Common myeloid progenitor, CD34-positive (primary cell): ENCODE measurements around the gene XYLT1.

Experiments
- CTCF ChIA-PET: fragments of 350-600 bp; sonication (Branson Sonifier 250); formaldehyde crosslinking; loops from one replicate; lab custom pipeline; 2021; ENCODE audit warnings: antibody characterized with exemption; lab: Charles Lee
- POLR2A ChIA-PET: fragments of 350-600 bp; sonication (Branson Sonifier 250); formaldehyde crosslinking; loops from one replicate; lab custom pipeline; 2021; ENCODE audit warnings: antibody characterized with exemption; lab: Charles Lee
- DNase-seq, 3 donors: peaks; one replicate each; pipeline versions ENCODE4 v3.0.0 to v3.0.0-alpha.2; 2013
- H3K27ac ChIP-seq, 2 experiments: 1 replicate in 1 of 2; 2 replicates in 1 of 2; pipeline ENCODE4 v1.7.0; 2013; ENCODE audit warnings: inconsistent platforms in 2 of 2, low read length in 2 of 2, mild to moderate bottlenecking in 2 of 2, low read depth in 1 of 2, moderate library complexity in 1 of 2; ENCODE audit not compliant: severe bottlenecking in 2 of 2, insufficient read depth in 1 of 2, poor library complexity in 1 of 2
- H3K27me3 ChIP-seq, 5 experiments: replicated peaks in 2 of 5; 1 replicate in 3 of 5; 2 replicates in 2 of 5; pipeline versions ENCODE4 v1.6.1 to v1.7.0; 2013; ENCODE audit warnings: low read length in 4 of 5, mild to moderate bottlenecking in 2 of 5, moderate library complexity in 2 of 5, inconsistent platforms in 1 of 5; ENCODE audit not compliant: insufficient read depth in 5 of 5, control insufficient read depth in 4 of 5
- H3K36me3 ChIP-seq, 4 experiments: 1 replicate in 2 of 4; 2 replicates in 2 of 4; pipeline versions ENCODE4 v1.6.1 to v1.7.0; 2013; ENCODE audit warnings: low read length in 3 of 4, control low read depth in 1 of 4, mild to moderate bottlenecking in 1 of 4; ENCODE audit not compliant: control insufficient read depth in 4 of 4, insufficient read depth in 4 of 4
- H3K4me1 ChIP-seq, 4 experiments: 1 replicate in 3 of 4; 2 replicates in 1 of 4; pipeline versions ENCODE4 v1.6.1 to v1.7.1; 2013; ENCODE audit warnings: low read length in 3 of 4, mild to moderate bottlenecking in 3 of 4, control low read depth in 1 of 4, inconsistent platforms in 1 of 4, moderate library complexity in 1 of 4; ENCODE audit not compliant: control insufficient read depth in 4 of 4, insufficient read depth in 4 of 4; ENCODE audit errors: control extremely low read depth in 1 of 4
- H3K4me3 ChIP-seq, 7 experiments: 1 replicate in 4 of 7; 2 replicates in 3 of 7; pipeline versions ENCODE4 v1.5.1 to v1.7.0; 2013; ENCODE audit warnings: mild to moderate bottlenecking in 7 of 7, low read length in 6 of 7, moderate library complexity in 6 of 7, inconsistent platforms in 2 of 7, low read depth in 2 of 7, control low read depth in 1 of 7; ENCODE audit not compliant: insufficient read depth in 4 of 7, control insufficient read depth in 1 of 7; ENCODE audit errors: extremely low read depth in 1 of 7
- H3K9me3 ChIP-seq, 5 experiments: 1 replicate in 4 of 5; 2 replicates in 1 of 5; pipeline versions ENCODE4 v1.6.1 to v1.7.1; 2013; ENCODE audit warnings: low read length in 4 of 5, mild to moderate bottlenecking in 2 of 5, inconsistent platforms in 1 of 5, low read depth in 1 of 5, moderate library complexity in 1 of 5; ENCODE audit not compliant: control insufficient read depth in 4 of 5, insufficient read depth in 2 of 5; ENCODE audit errors: control extremely low read depth in 1 of 5
- WGBS: methylation state at CpG from one replicate; pipeline ENCODE4 v1.1.5; 2013; ENCODE audit not compliant: insufficient coverage; 5-methylcytosine and 5-hydroxymethylcytosine counted together

Gene XYLT1

GRCh38 chr16:17503331-17503730, 32.6 kb upstream of the XYLT1 start:
- no peaks in the 10 kb centered on the region for H3K36me3 ChIP-seq
- 100% methylated on average over 5 of the region's 5 CpGs for WGBS
- peaks cover 0 to 3% (median 0%) of the 10 kb centered on the region in 5 experiments for H3K9me3 ChIP-seq
- no peak for DNase-seq
- H3K4me1 ChIP-seq, result no peaks in the 10 kb centered on the region
- POLR2A ChIA-PET, result no interaction called here
- no peak overlapping the region for H3K4me3 ChIP-seq
- no peak overlapping the region for H3K27ac ChIP-seq
- CTCF ChIA-PET, result no interaction called here
- H3K27me3 ChIP-seq, result peaks cover 0 to 9% (median 0%) of the 10 kb centered on the region in 5 experiments

- 100% methylated on average over 6 of the region's 9 CpGs for WGBS
- Histone ChIP-seq H3K9me3 (no peaks in the 10 kb centered on the region), H3K36me3 (no peaks in the 10 kb centered on the region), H3K27me3 (peaks cover 0 to 9% (median 0%) of the 10 kb centered on the region in 5 experiments), H3K27ac (no peak overlapping the region), H3K4me3 (no peak overlapping the region), H3K4me1 (no peaks in the 10 kb centered on the region)
- CTCF ChIA-PET, result no interaction called here
- POLR2A ChIA-PET, result no interaction called here
- DNase-seq, result no peak
Measured at GRCh38 chr16:17501321-17501720, 30.6 kb upstream of the XYLT1 start.

DNA sequence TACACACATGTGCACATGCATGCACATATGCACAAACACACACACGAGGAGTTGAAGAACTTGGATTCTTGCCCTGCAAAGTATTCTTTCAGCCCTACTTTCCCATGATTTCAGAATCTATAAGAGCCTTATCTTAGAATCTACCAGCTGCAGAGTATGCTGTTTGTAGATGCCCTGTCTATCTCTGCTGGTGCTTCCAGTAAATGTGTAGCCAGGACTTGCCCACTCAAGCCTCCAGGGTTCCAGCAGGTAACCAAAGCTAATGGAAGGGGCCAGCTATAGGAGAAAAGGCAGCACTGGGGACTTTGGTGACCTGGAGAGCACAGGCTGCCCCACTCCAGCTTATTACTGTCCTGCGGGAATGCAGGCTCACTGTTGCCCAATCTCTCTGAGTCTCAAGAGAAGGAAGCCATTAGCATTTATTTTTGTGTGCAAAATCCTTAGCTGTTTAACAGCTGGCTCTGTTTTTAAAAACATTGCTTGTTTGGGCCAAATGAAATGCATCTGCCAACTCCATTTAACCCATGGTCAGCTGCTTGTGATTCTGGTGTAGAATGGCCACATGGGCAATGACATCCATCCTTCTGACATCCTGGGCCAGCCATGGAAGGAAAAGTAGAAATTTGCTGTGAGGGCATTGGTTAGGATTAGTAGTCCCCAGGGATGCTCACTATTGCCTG, 28.6 kb upstream of the XYLT1 start:
- ChIA-PET POLR2A (no interaction called here), CTCF (no interaction called here)
- H3K4me3 ChIP-seq, result no peak overlapping the region

GRCh38 chr16:17497648-17498047, 26.9 kb upstream of the XYLT1 start:
- Histone ChIP-seq H3K36me3 (no peaks in the 10 kb centered on the region), H3K4me1 (no peaks in the 10 kb centered on the region), H3K27me3 (peaks cover 0 to 9% (median 0%) of the 10 kb centered on the region in 5 experiments), H3K9me3 (no peaks in the 10 kb centered on the region), H3K27ac (no peak overlapping the region), H3K4me3 (no peak overlapping the region)
- ChIA-PET CTCF (interaction anchor here (0.6 to 0.7 kb wide), 2 partner anchors 30 to 34 kb away, joined by 3 read pairs; no protein-coding TSS in a partner anchor), POLR2A (no interaction called here)
- no peak for DNase-seq
- WGBS, result 100% methylated on average over 1 of the region's 3 CpGs

More for the DNA sequence above, 28.6 kb upstream of the XYLT1 start:
- H3K36me3 ChIP-seq, result no peaks in the 10 kb centered on the region
- peaks cover 0 to 9% (median 0%) of the 10 kb centered on the region in 5 experiments for H3K27me3 ChIP-seq
- no peak overlapping the region for H3K27ac ChIP-seq
- no peaks in the 10 kb centered on the region for H3K9me3 ChIP-seq
- 92% methylated on average over 2 of the region's 2 CpGs for WGBS
- no peak for DNase-seq
- H3K4me1 ChIP-seq, result no peaks in the 10 kb centered on the region

GRCh38 chr16:17496891-17497290, 26.1 kb upstream of the XYLT1 start:
- Histone ChIP-seq H3K4me1 (no peaks in the 10 kb centered on the region), H3K27me3 (peaks cover 0 to 9% (median 0%) of the 10 kb centered on the region in 5 experiments), H3K27ac (no peak overlapping the region), H3K4me3 (no peak overlapping the region), H3K36me3 (no peaks in the 10 kb centered on the region), H3K9me3 (peaks cover 0 to 2% (median 0%) of the 10 kb centered on the region in 5 experiments)
- POLR2A ChIA-PET, result no interaction called here
- DNase-seq, result no peak
- CTCF ChIA-PET, result no interaction called here

GRCh38 chr16:17493012-17493411, 22.3 kb upstream of the XYLT1 start:
- ChIA-PET CTCF (no interaction called here), POLR2A (no interaction called here)
- Histone ChIP-seq H3K27ac (no peak overlapping the region), H3K4me3 (no peak overlapping the region), H3K27me3 (peaks cover 0 to 4% (median 0%) of the 10 kb centered on the region in 5 experiments), H3K4me1 (no peaks in the 10 kb centered on the region), H3K9me3 (peaks cover 0 to 2% (median 0%) of the 10 kb centered on the region in 5 experiments), H3K36me3 (no peaks in the 10 kb centered on the region)
- no peak for DNase-seq

- H3K27ac ChIP-seq, result no peak overlapping the region
- DNase-seq, result no peak
- H3K36me3 ChIP-seq, result no peaks in the 10 kb centered on the region
- ChIA-PET CTCF (no interaction called here), POLR2A (no interaction called here)
- H3K4me3 ChIP-seq, result no peak overlapping the region
- no peaks in the 10 kb centered on the region for H3K4me1 ChIP-seq
- peaks cover 0 to 2% (median 0%) of the 10 kb centered on the region in 5 experiments for H3K9me3 ChIP-seq
- WGBS, result 95% methylated on average over 2 of the region's 4 CpGs
- peaks cover 0 to 2% (median 0%) of the 10 kb centered on the region in 5 experiments for H3K27me3 ChIP-seq
Measured at GRCh38 chr16:17491140-17491662, 20.4 kb upstream of the XYLT1 start.
